ENCODE data around the gene ARID3B. TPM values are rescaled to one million over a fixed set of nuclear protein-coding genes. Genes with fewer than 3 reads are reported as not detected.

ARID3B gene
- total and polyA plus RNA-seq, 2 of the 13 experiments (the other 11 are each of a cell fraction or from before 2014, with no cell fraction given) = 5.3 to 12.8 TPM

GRCh38 chr15:74615508-74616365 lies 74.7 kb downstream of the ARID3B start, which contains the start of gene CLK3 (continued):
- TF ChIP-seq, protein P1, sequence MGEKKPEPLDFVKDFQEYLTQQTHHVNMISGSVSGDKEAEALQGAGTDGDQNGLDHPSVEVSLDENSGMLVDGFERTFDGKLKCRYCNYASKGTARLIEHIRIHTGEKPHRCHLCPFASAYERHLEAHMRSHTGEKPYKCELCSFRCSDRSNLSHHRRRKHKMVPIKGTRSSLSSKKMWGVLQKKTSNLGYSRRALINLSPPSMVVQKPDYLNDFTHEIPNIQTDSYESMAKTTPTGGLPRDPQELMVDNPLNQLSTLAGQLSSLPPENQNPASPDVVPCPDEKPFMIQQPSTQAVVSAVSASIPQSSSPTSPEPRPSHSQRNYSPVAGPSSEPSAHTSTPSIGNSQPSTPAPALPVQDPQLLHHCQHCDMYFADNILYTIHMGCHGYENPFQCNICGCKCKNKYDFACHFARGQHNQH (CRISPR knock-in tag; IDR thresholded peaks at IDR 0.05) = peak; percentile 40; the same call in 1 of the 2 replicates
- TF ChIP-seq KLF12 (CRISPR knock-in tag; IDR thresholded peaks at IDR 0.05; ENCODE audit: borderline replicate concordance) = peak; percentile 56; the same call in 1 of the 2 replicates
- peak; percentile 25; the same call in 1 of the 2 replicates for TF ChIP-seq ARHGAP35 (CRISPR knock-in tag; IDR thresholded peaks at IDR 0.05; ENCODE audit: borderline replicate concordance)
- no peak; the same call in 1 of the 2 replicates for TF ChIP-seq EEA1 (CRISPR knock-in tag; IDR thresholded peaks at IDR 0.05; ENCODE audit: borderline replicate concordance)
- TF ChIP-seq REST (IDR thresholded peaks at IDR 0.05; ENCODE audit: borderline replicate concordance in 1 of 2, low read depth in 1 of 2, low read length in 2 of 2) = no peak
- TF ChIP-seq ZNF569 (CRISPR knock-in tag; IDR thresholded peaks at IDR 0.05; ENCODE audit: borderline replicate concordance) = no peak
- no peak for TF ChIP-seq MBD4 (IDR thresholded peaks at IDR 0.05; ENCODE audit: borderline replicate concordance, low read length)
- TF ChIP-seq ZFP90 (CRISPR knock-in tag; IDR thresholded peaks at IDR 0.05; ENCODE audit: borderline replicate concordance) = no peak; the same call in none of the 2 replicates
- TF ChIP-seq ESRRA (CRISPR knock-in tag; IDR thresholded peaks at IDR 0.05; ENCODE audit: low read depth) = peak; percentile 49; the same call in 1 of the 2 replicates
- peak; percentile 67; the same call in 1 of the 2 replicates for TF ChIP-seq NCOR1 (IDR thresholded peaks at IDR 0.05; ENCODE audit: borderline replicate concordance, low read length)
- TF ChIP-seq NR2F1 (CRISPR knock-in tag; IDR thresholded peaks at IDR 0.05) = peak; percentile 60 to 96; a peak in 3 of 4 replicates
- TF ChIP-seq RELA (CRISPR knock-in tag; IDR thresholded peaks at IDR 0.05) = peak; percentile 42; the same call in 1 of the 2 replicates
- no peak; the same call in 1 of the 2 replicates for TF ChIP-seq ZNF3 (CRISPR knock-in tag; IDR thresholded peaks at IDR 0.05)
- peak; percentile 99 for TF ChIP-seq SP4 (CRISPR knock-in tag; IDR thresholded peaks at IDR 0.05)
- no peak; the same call in 1 of the 2 replicates for TF ChIP-seq RFX5 (IDR thresholded peaks at IDR 0.05; ENCODE audit: low read depth, low read length)
- no peak for TF ChIP-seq NR0B2 (CRISPR knock-in tag; IDR thresholded peaks at IDR 0.05)
- TF ChIP-seq KLF6 (CRISPR knock-in tag; IDR thresholded peaks at IDR 0.05) = peak; percentile 96
- no peak for TF ChIP-seq SMC3 (IDR thresholded peaks at IDR 0.05; ENCODE audit: low read length)
- peak; percentile 86 for TF ChIP-seq ETV5 (CRISPR knock-in tag; IDR thresholded peaks at IDR 0.05; ENCODE audit: borderline replicate concordance)
- no peak for TF ChIP-seq ZNF724P (CRISPR knock-in tag; IDR thresholded peaks at IDR 0.05; ENCODE audit: borderline replicate concordance)
- TF ChIP-seq KMT2A (CRISPR knock-in tag; IDR thresholded peaks at IDR 0.05) = peak; percentile 78
- TF ChIP-seq HOXA7 (CRISPR knock-in tag; IDR thresholded peaks at IDR 0.05) = no peak
- TF ChIP-seq BRD4 (CRISPR knock-in tag; IDR thresholded peaks at IDR 0.05) = no peak; the same call in 1 of the 2 replicates

Data from HepG2 (cell line).